HepG2 (cell line): ENCODE results near the gene NES. TPM values are rescaled to one million over a fixed set of nuclear protein-coding genes. Genes with fewer than 3 reads are reported as not detected.

Experiments
- FOXA1 ChIP-seq, 2 experiments: fragments of 450-650 bp in 1 of 2; sonication (generic) in 1 of 2; formaldehyde crosslinking in 1 of 2; IDR thresholded peaks; 2 replicates each; pipeline versions ENCODE4 v1.4.0 to v1.6.1; 2016 to 2020; ENCODE audit warnings: missing genetic modification reagents in 1 of 2
- IRX3 ChIP-seq: sonication (generic); formaldehyde crosslinking; IDR thresholded peaks from 2 replicates; pipeline ENCODE4 v1.8.1; 2023; ENCODE audit warnings: mild to moderate bottlenecking, low read depth, missing genetic modification reagents, borderline replicate concordance
- LBX2 ChIP-seq: sonication (generic); formaldehyde crosslinking; IDR thresholded peaks from 2 replicates; pipeline ENCODE4 v1.5.0; 2020; ENCODE audit warnings: missing genetic modification reagents, mild to moderate bottlenecking, borderline replicate concordance
- MED1 ChIP-seq: sonication (generic); formaldehyde crosslinking; IDR thresholded peaks from 2 replicates; pipeline ENCODE4 v1.4.0; 2020; ENCODE audit warnings: missing genetic modification reagents
- MED8 ChIP-seq: sonication (generic); formaldehyde crosslinking; IDR thresholded peaks from 2 replicates; pipeline ENCODE4 v1.8.1; 2023; ENCODE audit warnings: mild to moderate bottlenecking, missing genetic modification reagents; ENCODE audit not compliant: insufficient replicate concordance
- RAD21 ChIP-seq: fragments of 450-650 bp; formaldehyde crosslinking; IDR thresholded peaks from 2 replicates; pipeline ENCODE4 v1.5.0; 2020; ENCODE audit warnings: mild to moderate bottlenecking
- REPIN1 ChIP-seq: sonication (generic); formaldehyde crosslinking; IDR thresholded peaks from 2 replicates; pipeline ENCODE4 v1.8.0; 2022; ENCODE audit warnings: missing genetic modification reagents, low read depth, mild to moderate bottlenecking, borderline replicate concordance
- REST ChIP-seq, 2 experiments: IDR thresholded peaks; 2 replicates each; pipeline ENCODE4 v1.6.1; 2011 to 2012; ENCODE audit warnings: low read length in 2 of 2, borderline replicate concordance in 1 of 2, low read depth in 1 of 2, mild to moderate bottlenecking in 1 of 2, moderate library complexity in 1 of 2
- RFXAP ChIP-seq: sonication (generic); formaldehyde crosslinking; IDR thresholded peaks from 2 replicates; pipeline ENCODE4 v1.4.0; 2020; ENCODE audit warnings: missing genetic modification reagents, borderline replicate concordance
- TFE3 ChIP-seq: IDR thresholded peaks from 2 replicates; pipeline ENCODE4 v1.6.1; 2016
- ZFP91 ChIP-seq: sonication (generic); formaldehyde crosslinking; IDR thresholded peaks from 2 replicates; pipeline ENCODE4 v1.9.0; 2022; ENCODE audit warnings: missing genetic modification reagents, mild to moderate bottlenecking, borderline replicate concordance
- ZNF350 ChIP-seq: sonication (generic); formaldehyde crosslinking; IDR thresholded peaks from 2 replicates; pipeline ENCODE4 v1.4.0; 2020; ENCODE audit warnings: mild to moderate bottlenecking, low read depth, missing genetic modification reagents, borderline replicate concordance
- ZNF616 ChIP-seq: sonication (generic); formaldehyde crosslinking; IDR thresholded peaks from 2 replicates; pipeline ENCODE4 v1.5.0; 2020; ENCODE audit warnings: low read depth, mild to moderate bottlenecking, missing genetic modification reagents
- ZSCAN5A ChIP-seq: sonication (generic); formaldehyde crosslinking; IDR thresholded peaks from 2 replicates; pipeline ENCODE4 v1.8.0; 2022; ENCODE audit warnings: mild to moderate bottlenecking, missing genetic modification reagents, borderline replicate concordance
- ZZZ3 ChIP-seq: sonication (generic); formaldehyde crosslinking; IDR thresholded peaks from 2 replicates; pipeline ENCODE4 v1.4.0; 2020; ENCODE audit warnings: missing genetic modification reagents, mild to moderate bottlenecking, borderline replicate concordance
- polyA plus RNA-seq, 8 experiments: library from polyadenylated mRNA; depleted of rRNA in 3 of 8; stranded (reverse) in 7 of 8; unstranded in 1 of 8; fragments of >200 nt; fragmentation: Illumina TruSeq in 4 of 8; extraction: Trizol in 4 of 8; gene quantifications; 2 replicates each; pipeline versions ENCODE4 v1.2.1 to v1.2.3, GENCODE V29; 2011 to 2016; ENCODE audit warnings: low read depth in 4 of 8, missing spikeins in 1 of 8, mixed read lengths in 1 of 8; ENCODE audit not compliant: insufficient read depth in 1 of 8
- total RNA-seq, 5 experiments: library from RNA; depleted of rRNA; stranded (reverse); fragments of >200 nt; fragmentation: Illumina TruSeq; extraction: Trizol; gene quantifications; 2 replicates each; pipeline ENCODE4 v1.2.3, GENCODE V29; 2016; ENCODE audit warnings: low read depth in 1 of 5

The NES gene
- total and polyA plus RNA-seq, 2 of the 13 experiments (the other 11 are each of a cell fraction or from before 2014, with no cell fraction given) = 1.7 to 16.6 TPM

GRCh38 chr1:156659988-156660751 lies 17.0 kb downstream of the NES start (continued):
- 0 out of 2 replicates have a peak, but pooled peaks have one; percentile 25 for TF ChIP-seq ZSCAN5A (CRISPR knock-in tag)
- peak; percentile 97 for TF ChIP-seq RAD21
- no peak for TF ChIP-seq RFXAP (CRISPR knock-in tag)
- TF ChIP-seq REST (IDR thresholded peaks at IDR 0.05; ENCODE audit: borderline replicate concordance in 1 of 2, low read depth in 1 of 2, low read length in 2 of 2) = peak in 1 of 2 experiments; percentile 67; a peak in 1 of 4 replicates
- peak; percentile 58 for TF ChIP-seq MED8 (CRISPR knock-in tag)
- peak; percentile 83 for TF ChIP-seq ZFP91 (CRISPR knock-in tag)
- TF ChIP-seq REPIN1 (CRISPR knock-in tag) = peak; percentile 63; the same call in 1 of the 2 replicates
- TF ChIP-seq IRX3 (CRISPR knock-in tag) = no peak; the same call in 1 of the 2 replicates
- TF ChIP-seq MED1 (CRISPR knock-in tag) = peak; percentile 91
- 0 out of 2 replicates have a peak, but pooled peaks have one; percentile 38 for TF ChIP-seq ZNF350 (CRISPR knock-in tag)
- peak; percentile 14; the same call in 1 of the 2 replicates for TF ChIP-seq ZZZ3 (CRISPR knock-in tag)
- TF ChIP-seq LBX2 (CRISPR knock-in tag) = 0 out of 2 replicates have a peak, but pooled peaks have one; percentile 23
- TF ChIP-seq FOXA1 (IDR thresholded peaks at IDR 0.05) = no peak
- peak; percentile 58 for TF ChIP-seq FOXA1 (CRISPR knock-in tag; IDR thresholded peaks at IDR 0.05)
- TF ChIP-seq TFE3 (CRISPR knock-in tag) = peak; percentile 60
- TF ChIP-seq ZNF616 = 0 out of 2 replicates have a peak, but pooled peaks have one; percentile 59
